SK-N-SH treated with all-trans-retinoic acid at 6 μM for 48 hours (cell line): ENCODE results near the gene GP1BA.

Source experiments
- ARNTL ChIP-seq: fragments of 450-650 bp; formaldehyde crosslinking; IDR thresholded peaks from 2 replicates; pipeline ENCODE4 v1.5.0; 2020; ENCODE audit warnings: low read depth, mild to moderate bottlenecking, moderate library complexity, borderline replicate concordance
- GLIS3 ChIP-seq: fragments of 250-450 bp; sonication (Bioruptor Pico); IDR thresholded peaks from 2 replicates; pipeline ENCODE4 v1.5.0; 2020; ENCODE audit warnings: mild to moderate bottlenecking, moderate library complexity
- PPARA ChIP-seq: fragments of 250-450 bp; sonication (Bioruptor Pico); IDR thresholded peaks from 2 replicates; pipeline ENCODE4 v1.5.0; 2020; ENCODE audit warnings: mild to moderate bottlenecking, borderline replicate concordance
- SNAI2 ChIP-seq: fragments of 250-450 bp; sonication (Bioruptor Pico); IDR thresholded peaks from 2 replicates; pipeline ENCODE4 v1.5.0; 2020; ENCODE audit warnings: mild to moderate bottlenecking, moderate library complexity
- TOX ChIP-seq: fragments of 250-450 bp; sonication (Bioruptor Pico); IDR thresholded peaks from 2 replicates; pipeline ENCODE4 v1.8.0; 2021; ENCODE audit warnings: mild to moderate bottlenecking, moderate library complexity, borderline replicate concordance
- ZFP3 ChIP-seq: fragments of 250-450 bp; sonication (Bioruptor Pico); IDR thresholded peaks from 2 replicates; pipeline ENCODE4 v1.5.0; 2020; ENCODE audit warnings: mild to moderate bottlenecking, moderate library complexity
- ZFP30 ChIP-seq: fragments of 450-650 bp; formaldehyde crosslinking; IDR thresholded peaks from 2 replicates; pipeline ENCODE4 v1.5.0; 2022; ENCODE audit warnings: mild to moderate bottlenecking, moderate library complexity
- ZNF565 ChIP-seq: fragments of 450-650 bp; formaldehyde crosslinking; conservative IDR thresholded peaks from 2 replicates; pipeline ENCODE4 v1.5.0; 2020; ENCODE audit warnings: low read depth, mild to moderate bottlenecking, moderate library complexity
- ZNF70 ChIP-seq: fragments of 450-650 bp; formaldehyde crosslinking; IDR thresholded peaks from 2 replicates; pipeline ENCODE4 v1.5.0; 2020; ENCODE audit warnings: mild to moderate bottlenecking, moderate library complexity
- TF ChIP-seq, protein P1 (sequence below): fragments of 250-450 bp; sonication (Bioruptor Pico); IDR thresholded peaks from 2 replicates; pipeline ENCODE4 v1.5.0; 2020; ENCODE audit warnings: mild to moderate bottlenecking, moderate library complexity
- TF ChIP-seq, protein P2 (sequence below): fragments of 250-450 bp; sonication (Bioruptor Pico); IDR thresholded peaks from 2 replicates; pipeline ENCODE4 v1.5.1; 2020; ENCODE audit warnings: low read depth, mild to moderate bottlenecking, moderate library complexity
- TF ChIP-seq, protein P3 (sequence below): fragments of 250-450 bp; sonication (Bioruptor Pico); IDR thresholded peaks from 2 replicates; pipeline ENCODE4 v1.5.1; 2021; ENCODE audit warnings: mild to moderate bottlenecking, moderate library complexity
- TF ChIP-seq, protein P4 (sequence below): fragments of 250-450 bp; sonication (Bioruptor Pico); IDR thresholded peaks from 2 replicates; pipeline ENCODE4 v1.8.0; 2020; ENCODE audit warnings: mild to moderate bottlenecking, moderate library complexity, borderline replicate concordance

DNA sequence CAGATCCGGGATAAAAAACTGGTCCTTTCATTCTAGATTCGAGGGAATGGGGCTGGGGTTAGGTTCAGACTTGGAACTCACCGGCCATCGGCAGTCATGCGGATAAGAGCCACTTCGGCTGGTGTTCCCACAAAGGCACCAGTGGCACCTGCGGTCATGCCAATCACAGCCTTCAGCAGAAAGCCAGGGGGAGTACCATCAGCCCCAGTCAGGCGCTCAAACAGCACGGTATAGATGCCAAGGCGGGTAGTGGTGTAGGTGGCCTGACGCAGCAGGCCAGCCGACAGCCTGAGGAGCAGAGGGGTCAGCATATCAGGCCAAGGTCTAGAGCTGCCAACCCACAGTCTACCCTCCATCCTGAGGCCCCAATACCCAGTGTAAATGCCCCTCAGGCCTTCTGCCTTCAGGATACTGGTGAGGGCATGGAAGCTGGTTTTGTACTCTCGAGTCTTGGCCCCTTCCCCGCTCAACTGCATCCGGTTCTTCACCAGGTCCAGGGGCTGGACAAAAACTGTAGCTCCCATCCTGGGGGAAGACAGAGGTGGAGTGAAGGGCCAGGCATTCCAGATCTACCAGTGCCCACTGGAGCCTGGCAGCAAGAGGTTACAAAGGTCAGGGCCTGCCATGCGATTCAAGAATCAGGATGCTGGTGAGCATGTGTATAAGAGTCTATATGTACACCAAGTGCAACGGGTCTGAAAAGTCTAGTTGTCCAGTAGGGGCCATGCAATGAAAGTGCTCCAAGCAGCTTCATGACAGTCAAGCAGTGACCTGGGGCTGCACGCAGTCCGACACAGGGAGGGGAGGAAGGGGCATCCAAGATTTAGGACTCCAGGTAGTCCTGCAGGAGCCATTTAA lies 6.8 kb downstream of the GP1BA start:
- TF ChIP-seq, protein P1, sequence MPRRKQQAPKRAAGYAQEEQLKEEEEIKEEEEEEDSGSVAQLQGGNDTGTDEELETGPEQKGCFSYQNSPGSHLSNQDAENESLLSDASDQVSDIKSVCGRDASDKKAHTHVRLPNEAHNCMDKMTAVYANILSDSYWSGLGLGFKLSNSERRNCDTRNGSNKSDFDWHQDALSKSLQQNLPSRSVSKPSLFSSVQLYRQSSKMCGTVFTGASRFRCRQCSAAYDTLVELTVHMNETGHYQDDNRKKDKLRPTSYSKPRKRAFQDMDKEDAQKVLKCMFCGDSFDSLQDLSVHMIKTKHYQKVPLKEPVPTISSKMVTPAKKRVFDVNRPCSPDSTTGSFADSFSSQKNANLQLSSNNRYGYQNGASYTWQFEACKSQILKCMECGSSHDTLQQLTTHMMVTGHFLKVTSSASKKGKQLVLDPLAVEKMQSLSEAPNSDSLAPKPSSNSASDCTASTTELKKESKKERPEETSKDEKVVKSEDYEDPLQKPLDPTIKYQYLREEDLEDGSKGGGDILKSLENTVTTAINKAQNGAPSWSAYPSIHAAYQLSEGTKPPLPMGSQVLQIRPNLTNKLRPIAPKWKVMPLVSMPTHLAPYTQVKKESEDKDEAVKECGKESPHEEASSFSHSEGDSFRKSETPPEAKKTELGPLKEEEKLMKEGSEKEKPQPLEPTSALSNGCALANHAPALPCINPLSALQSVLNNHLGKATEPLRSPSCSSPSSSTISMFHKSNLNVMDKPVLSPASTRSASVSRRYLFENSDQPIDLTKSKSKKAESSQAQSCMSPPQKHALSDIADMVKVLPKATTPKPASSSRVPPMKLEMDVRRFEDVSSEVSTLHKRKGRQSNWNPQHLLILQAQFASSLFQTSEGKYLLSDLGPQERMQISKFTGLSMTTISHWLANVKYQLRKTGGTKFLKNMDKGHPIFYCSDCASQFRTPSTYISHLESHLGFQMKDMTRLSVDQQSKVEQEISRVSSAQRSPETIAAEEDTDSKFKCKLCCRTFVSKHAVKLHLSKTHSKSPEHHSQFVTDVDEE (CRISPR knock-in tag), result no peak
- TF ChIP-seq TOX (CRISPR knock-in tag) (no peak), ARNTL (CRISPR knock-in tag) (no peak), ZNF70 (CRISPR knock-in tag) (no peak), GLIS3 (CRISPR knock-in tag) (no peak), ZNF565 (CRISPR knock-in tag) (no peak), ZFP30 (CRISPR knock-in tag) (no peak), SNAI2 (CRISPR knock-in tag) (no peak), ZFP3 (no peak), PPARA (CRISPR knock-in tag) (no peak)
- TF ChIP-seq, protein P2, sequence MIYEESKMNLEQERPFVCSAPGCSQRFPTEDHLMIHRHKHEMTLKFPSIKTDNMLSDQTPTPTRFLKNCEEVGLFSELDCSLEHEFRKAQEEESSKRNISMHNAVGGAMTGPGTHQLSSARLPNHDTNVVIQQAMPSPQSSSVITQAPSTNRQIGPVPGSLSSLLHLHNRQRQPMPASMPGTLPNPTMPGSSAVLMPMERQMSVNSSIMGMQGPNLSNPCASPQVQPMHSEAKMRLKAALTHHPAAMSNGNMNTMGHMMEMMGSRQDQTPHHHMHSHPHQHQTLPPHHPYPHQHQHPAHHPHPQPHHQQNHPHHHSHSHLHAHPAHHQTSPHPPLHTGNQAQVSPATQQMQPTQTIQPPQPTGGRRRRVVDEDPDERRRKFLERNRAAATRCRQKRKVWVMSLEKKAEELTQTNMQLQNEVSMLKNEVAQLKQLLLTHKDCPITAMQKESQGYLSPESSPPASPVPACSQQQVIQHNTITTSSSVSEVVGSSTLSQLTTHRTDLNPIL (CRISPR knock-in tag), result no peak
- TF ChIP-seq, protein P3, sequence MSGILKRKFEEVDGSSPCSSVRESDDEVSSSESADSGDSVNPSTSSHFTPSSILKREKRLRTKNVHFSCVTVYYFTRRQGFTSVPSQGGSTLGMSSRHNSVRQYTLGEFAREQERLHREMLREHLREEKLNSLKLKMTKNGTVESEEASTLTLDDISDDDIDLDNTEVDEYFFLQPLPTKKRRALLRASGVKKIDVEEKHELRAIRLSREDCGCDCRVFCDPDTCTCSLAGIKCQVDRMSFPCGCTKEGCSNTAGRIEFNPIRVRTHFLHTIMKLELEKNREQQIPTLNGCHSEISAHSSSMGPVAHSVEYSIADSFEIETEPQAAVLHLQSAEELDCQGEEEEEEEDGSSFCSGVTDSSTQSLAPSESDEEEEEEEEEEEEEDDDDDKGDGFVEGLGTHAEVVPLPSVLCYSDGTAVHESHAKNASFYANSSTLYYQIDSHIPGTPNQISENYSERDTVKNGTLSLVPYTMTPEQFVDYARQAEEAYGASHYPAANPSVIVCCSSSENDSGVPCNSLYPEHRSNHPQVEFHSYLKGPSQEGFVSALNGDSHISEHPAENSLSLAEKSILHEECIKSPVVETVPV (CRISPR knock-in tag), result no peak
- TF ChIP-seq, protein P4, sequence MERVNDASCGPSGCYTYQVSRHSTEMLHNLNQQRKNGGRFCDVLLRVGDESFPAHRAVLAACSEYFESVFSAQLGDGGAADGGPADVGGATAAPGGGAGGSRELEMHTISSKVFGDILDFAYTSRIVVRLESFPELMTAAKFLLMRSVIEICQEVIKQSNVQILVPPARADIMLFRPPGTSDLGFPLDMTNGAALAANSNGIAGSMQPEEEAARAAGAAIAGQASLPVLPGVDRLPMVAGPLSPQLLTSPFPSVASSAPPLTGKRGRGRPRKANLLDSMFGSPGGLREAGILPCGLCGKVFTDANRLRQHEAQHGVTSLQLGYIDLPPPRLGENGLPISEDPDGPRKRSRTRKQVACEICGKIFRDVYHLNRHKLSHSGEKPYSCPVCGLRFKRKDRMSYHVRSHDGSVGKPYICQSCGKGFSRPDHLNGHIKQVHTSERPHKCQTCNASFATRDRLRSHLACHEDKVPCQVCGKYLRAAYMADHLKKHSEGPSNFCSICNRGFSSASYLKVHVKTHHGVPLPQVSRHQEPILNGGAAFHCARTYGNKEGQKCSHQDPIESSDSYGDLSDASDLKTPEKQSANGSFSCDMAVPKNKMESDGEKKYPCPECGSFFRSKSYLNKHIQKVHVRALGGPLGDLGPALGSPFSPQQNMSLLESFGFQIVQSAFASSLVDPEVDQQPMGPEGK, result no peak
